ENCODE measurements around the gene ATG12. TPM values are rescaled to one million over a fixed set of nuclear protein-coding genes. Genes with fewer than 3 reads are reported as not detected.
"Not testable (repeated sequence)": the region's sequence is repeated elsewhere in the genome, so short reads cannot be mapped to it uniquely, and the experiment has no call there.

ATG12 gene
- total RNA-seq, 1 experiment from 2014 or later, result 21.1 TPM

DNA sequence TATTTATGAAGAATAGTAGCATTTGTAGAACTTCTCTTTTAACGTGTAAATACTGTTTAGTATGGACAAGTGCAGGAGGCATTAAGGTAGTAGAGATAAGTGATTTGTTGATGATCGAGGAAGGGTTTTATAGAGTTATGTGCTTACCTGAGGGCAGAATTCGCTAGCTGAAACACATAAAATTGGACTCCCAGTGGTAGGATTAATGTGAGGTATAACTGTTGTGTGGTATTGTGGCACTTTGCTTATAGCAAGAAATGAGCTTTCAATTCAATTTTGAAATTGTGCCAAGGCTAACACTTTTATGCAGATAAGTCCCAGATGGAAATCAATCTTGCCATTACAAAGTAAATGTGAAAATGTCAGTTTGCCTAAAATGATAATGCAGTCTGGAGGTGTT, 1.6 kb upstream of the ATG12 start:
- DNase-seq (ENCODE audit: low spot score), result peak; percentile 27

DNA sequence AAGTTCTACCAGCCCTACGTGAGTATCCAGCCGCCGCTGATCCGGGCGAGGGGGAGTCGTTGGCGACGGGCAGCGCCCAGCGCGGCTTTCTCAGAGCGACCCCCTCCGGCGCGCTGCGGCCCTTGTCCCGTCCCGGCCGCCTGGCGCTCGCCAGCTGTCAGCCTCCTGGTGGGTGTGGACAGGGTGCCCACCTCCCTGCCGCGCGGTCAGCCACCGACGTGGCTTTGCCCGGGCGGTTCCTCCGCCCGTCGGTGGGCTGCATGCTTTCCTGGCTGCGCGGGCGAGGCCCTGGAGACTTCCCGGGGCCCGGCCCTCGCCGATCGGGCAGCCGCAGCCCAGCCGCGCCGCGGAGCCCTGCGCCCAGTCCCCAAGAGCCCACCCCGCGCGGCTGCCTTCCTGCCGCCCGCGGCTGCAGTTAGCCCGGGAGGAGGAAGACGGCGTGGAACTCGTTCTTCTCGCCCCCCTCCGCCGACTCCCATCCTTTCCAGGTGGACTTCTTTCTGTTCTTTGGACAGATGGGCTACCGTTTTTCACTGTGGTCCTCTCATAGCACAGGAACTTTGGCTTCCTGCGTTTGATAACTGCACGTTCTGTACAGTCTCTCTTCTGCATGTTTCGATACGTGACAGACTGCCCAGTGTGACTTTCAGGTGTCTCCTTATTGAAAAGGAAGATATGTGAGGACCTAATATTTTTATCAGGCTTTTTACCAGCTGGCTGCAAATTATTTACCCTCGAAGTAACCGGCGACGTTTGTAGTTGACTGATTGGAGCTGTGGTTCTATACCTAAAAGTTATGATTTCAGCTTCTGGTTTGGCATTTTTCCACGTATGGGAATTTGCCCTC, 947 bp upstream of the ATG12 start:
- peak; percentile 69 for DNase-seq (ENCODE audit: low spot score)

DNA sequence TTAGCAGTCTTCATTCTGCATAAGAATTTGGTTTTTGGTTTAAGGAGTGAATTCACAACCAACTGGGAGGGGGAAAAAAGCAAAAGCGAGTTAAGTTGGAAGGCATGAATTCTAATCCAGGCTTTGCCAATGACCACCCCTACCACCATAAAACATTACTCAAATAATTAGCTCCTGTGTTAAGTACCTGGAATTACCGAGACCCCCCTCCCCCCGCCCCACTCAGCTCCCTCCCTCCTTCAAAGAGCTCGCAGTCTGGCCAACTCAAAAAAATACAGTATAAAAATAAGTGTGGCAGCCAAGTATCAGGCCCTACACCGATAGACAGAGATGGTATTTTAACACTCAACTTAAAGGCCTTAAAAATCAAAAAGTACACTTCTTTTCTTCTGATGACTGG, 492 bp downstream of the ATG12 start:
- DNase-seq (ENCODE audit: low spot score), result peak; percentile 12

DNA sequence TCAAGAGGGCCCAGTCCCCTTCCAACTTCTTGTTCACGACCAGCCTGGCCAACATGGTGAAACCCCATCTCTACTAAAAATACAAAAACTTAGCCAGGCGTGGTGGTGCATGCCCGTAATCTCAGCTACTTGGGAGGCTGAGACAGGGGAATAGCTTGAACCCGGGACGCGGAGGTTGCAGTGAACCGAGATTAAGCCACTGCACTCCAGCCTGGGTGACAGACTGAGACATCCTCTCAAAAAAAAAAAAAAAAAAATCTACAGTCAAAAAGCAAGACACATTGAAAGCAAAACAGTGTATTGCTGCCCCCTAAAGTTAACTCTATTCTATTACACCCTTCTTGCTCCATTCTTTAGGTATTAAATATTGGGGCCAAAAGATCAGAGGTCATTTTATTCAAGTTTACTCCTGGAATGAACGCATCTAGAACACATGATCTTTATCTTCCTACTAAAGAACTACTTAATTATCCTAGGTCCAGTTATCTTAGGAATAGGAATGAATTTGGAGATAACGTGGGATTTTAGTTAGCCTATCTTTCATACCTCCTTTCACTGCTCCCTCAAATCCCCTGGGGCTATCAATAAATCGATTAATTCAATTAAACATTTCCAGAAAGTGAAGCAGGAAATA, 2.4 kb downstream of the ATG12 start:
- peak; percentile 67 for DNase-seq (ENCODE audit: low spot score)

DNA sequence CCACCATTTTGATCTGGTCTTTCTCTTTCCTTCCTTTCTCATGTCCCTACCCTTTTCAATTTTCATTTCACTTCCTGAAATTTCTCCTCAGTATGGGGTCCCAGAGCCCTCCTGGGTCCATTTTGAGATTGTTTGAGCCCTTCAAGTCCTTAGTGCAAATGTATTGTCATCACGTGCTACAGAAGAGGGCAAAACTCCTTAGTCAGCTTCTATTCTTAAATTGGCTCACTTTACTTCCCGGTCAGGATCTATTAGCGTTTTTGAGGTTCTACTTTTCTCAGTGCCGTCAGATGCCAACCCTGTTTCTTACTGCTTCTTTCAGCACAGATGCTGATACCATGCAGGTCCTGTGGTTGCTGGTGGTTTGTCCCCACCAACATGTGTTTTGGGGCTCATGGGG, 5.9 kb downstream of the ATG12 start:
- no peak for DNase-seq (ENCODE audit: low spot score)

DNA sequence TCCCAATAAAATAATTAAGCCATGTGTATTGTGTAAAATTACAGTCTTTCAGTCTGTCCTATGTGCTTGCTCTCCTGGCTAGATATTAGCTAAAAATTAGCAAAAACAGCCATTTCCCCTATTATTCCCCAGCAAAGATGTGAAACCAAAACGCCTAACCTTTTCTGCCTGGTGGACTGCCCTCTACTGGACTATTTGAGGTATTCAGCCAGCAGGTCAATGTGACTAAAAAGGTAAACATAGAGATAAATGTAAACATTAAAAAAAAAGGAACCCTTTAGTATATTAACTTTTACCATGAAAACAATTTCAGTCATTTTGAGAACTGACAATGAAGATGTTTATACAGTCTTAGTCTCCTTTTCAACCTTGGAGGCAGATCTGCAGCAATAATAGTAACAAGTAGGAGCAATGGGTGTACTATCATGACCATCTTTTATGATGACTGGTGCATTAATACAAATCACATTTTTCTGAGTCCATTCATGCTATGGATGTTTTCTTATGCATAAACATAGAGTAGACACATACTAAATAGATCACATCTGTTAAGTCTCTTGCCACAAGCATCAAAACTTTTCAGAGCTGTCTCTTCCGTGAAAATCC, 10.1 kb downstream of the ATG12 start:
- peak; percentile 67 for DNase-seq (ENCODE audit: low spot score)

DNA sequence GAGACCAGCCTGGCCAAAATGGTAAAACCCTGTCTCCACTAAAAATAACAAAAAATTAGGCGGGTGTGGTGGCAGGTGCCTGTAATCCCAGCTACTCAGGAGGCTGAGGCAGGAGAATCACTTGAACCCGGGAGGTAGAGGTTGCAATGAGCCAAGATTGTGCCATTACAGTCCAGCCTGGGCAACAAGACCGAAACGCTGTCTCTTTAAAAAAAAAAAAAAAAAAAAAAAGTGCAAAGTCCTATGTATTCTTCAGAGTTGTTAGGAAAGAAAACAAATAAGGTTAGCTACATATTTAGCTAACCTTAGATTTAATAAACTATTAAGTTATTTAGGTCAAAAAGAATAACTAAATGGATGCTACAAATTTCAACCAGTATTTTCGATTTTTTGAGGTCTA, 11.5 kb downstream of the ATG12 start:
- no peak for DNase-seq (ENCODE audit: low spot score)

DNA sequence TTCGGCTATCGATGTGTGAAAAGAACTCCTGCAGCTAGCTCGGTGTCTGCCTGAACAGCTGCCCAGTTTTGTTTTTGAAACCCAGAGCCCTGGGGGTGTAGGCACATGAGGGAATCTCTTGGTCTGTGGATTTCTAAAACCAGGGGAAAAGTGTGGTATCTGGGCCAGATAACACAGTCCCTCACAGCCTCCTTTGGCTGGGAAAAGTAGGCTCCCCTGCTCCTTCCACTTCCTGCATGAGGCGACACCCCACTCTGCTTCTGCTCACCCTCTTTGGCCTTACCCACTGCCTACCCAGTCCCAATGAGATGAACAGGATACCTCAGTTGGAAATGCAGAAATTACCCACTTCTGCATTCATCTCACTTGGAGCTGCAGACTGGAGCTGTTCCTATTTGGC, 15.4 kb downstream of the ATG12 start:
- DNase-seq (ENCODE audit: low spot score), result no peak

DNA sequence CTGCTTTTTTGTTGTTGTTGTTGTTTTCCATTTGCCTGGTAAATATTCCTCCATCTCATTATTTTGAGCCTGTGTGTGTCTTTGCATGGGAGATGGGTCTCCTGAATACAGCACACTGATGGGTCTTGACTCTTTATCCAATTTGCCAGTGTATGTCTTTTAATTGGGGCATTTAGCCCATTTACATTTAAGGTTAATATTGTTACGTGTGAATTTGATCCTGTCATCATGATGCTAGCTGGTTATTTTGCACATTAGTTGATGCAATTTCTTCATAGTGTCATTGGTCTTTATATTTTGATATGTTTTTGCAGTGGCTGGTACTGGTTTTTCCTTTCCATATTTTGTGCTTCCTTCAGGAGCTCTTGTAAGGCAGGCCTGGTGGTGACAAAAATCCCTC, 16.4 kb downstream of the ATG12 start:
- not testable (repeated sequence) for DNase-seq (ENCODE audit: low spot score)

DNA sequence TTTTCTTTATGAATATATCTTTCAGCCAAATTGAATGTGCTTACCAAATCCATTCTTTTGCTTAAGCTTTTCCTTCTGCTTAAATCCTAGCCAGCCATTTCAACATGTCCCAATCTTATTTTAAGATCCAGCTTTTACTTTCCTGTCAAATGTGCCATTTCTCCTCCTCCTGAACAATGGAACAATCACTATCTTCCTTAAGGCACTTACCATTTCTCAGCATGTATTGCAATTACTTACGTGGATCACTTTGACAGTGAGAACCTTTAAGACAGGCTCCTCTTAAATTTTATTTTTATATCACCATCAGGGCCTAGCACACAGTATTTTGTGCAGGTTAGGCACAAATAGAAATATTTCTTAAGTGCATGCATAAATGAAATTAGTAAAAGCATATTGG, 20.5 kb downstream of the ATG12 start:
- DNase-seq (ENCODE audit: low spot score), result no peak

DNA sequence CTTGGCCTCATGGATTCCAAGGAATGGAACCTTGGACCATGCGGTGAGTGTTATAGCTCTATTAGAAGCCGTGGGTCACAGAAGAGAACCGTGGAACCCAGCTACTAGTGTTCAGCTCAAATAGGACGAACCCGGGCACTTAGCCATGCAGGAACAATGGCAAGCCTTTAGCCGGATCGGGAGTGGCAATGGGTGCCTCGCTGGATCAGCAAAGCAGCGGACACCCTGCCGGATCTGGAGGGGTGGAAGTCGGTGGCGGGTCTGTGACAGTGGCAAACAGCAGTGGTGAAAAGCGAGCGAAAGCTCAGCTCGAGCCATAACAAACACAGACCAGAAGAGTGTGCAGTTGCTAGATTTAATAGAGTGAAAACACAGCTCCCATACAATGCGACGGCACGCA, 22.5 kb downstream of the ATG12 start:
- DNase-seq (ENCODE audit: low spot score), result no peak

DNA sequence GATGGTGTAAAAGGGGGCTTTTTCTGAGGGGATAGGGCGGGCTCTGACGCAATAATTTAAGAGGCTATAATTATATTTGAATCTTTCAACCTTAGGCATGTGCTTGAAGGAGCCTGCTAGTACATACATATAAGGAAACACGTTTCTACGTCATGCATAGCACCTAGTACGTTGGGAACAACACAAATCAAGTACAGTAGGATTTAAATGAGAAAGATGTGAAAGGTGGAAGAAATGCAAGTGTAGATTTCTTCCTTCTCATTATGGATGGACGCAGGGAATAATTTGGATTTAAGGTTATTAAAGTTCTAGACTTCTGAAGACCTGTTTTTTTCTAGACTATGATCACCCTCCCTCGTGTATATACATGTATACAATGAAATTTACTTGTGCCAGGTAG, 24.0 kb downstream of the ATG12 start:
- no peak for DNase-seq (ENCODE audit: low spot score)

DNA sequence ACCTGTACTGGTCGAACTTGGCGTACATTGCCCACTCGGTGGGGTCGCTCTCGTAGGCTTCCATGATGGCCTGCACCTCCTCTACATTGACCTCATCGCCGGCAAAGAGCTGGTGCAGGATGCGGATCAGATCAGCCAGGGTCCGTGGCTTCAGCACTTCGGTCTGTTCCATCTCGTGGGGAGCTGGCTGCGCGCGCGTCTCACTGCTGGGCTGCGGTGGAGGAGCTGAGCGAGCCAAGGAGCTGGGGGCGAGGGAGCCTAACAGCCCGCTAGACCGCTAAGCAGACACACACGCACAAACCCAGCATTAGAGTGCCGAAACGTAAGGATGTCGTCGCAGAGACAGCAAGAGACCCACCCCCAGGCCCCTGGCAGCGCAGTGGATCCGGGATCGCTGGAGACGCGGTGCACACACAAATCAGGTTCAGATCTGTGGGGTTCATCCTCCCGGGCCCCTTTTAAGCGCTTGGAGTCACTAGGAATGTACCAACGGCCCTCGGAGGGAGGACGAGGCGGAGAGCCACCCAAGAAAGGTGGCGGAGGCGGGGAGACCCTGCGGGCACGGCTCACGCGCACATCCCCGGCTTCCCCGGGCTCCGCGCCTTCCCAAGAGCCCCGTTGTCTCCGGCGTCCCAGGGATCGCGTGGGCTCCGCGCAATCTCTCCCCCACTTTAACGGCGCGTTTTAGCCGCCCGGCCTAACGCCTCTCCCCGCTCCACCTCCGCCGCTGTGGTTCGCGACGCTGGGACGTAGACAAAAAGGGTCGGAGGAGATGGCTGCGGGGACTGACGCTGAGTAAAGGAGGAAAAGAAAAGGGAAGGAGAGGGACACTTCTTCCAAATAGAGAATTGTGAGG, 24.9 kb downstream of the ATG12 start, which contains the start of gene CDO1:
Gene CDO1, minus strand, starts transcription at position 434 of the 856 bp plus-strand sequence. Its CDS starts 262 bp downstream, at position 172.
- no peak for DNase-seq (ENCODE audit: low spot score)

DNA sequence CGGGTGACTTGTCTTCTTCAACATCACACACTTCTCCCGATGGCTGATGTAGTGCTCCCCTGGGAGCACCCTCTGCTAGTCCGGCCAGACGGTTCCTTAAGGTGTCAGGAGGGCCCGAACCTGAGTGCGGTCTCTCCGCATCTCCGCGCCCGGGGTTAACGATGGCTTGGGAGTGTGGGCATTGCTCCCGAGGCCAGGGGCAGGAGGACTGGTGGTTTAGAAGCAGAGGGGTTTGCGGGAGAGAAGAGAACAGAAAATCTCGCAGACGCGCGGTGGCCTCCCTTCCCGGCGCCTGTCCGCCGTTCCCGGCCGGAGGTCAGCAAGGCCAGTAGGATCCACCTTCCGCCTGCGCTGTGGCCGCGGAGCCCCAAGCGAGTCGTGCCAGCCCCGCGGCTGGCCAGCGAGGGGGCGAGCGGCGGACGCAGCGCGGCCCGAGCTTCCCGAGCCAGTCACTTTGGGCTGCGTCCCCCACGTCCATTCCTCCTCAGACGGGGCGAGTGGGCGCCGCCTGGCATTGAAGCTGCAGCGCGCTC, 25.6 kb downstream of the ATG12 start:
- DNase-seq (ENCODE audit: low spot score), result no peak

DNA sequence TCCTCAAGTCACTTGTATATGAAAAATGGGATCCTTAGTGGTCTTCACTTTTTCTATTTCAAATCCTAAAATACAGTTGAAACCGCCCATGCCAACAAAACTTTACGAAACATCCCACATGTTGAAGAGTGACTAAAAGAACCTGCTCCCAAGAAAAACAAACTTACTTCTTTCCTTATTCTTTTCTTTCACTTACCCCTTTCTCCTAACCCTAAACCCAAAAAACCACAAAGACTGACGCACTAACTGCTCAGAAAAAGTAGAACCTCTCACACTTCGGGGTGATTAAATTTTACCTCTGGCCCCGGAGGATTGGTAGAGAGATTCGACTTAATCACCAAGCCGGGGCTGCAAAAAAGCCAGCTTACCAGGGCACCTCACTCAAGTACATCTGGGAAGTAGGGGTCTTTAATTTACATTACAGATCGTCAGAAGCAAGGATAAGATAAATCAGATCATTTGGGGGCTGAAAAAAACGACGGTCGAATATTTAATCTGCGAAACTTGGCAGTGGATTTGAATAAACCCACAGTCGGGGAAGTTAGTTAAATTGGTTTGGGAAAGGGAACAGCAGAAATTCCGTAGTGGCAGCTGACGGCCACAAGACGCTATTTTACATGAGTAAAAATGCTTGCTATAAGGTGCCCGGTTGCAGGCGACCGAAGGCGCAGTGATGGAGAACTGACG, 26.2 kb downstream of the ATG12 start:
- no peak for DNase-seq (ENCODE audit: low spot score)

DNA sequence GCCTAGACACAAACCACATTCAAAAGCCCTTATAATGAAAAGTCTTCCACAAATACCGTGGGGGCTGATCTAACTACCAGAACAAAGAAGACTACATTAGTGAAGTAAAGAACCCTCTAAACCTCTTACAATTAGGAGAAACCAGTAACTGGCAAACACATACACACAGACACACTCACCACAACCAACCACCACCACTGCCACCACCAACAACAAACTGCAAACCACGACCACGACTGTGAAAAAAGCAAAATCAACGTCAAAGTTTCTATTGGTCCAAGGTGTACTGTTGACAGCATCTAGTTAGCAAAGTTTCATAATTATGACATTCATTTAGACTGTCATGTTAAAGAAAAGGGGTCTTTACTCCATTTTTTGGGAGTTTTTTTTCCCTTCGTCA, 27.6 kb downstream of the ATG12 start:
- DNase-seq (ENCODE audit: low spot score), result no peak

DNA sequence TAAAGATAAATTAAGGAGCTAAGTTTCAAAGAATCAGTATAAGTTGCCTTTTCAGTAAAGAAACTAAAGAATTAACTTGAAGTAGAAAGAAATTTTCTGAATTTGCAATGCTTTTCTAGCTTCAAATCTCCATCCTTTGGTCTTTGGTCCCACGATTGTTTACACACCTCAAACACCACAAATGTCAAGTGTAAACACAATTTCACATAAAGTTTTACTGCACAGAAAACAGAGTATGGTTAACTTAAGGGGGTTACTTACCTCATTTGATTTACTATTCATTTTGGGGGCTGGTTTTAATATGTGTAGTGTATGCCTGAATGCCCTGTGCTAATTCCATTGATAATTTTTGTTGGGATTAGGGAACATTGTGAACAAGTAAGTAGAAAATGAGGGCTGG, 29.0 kb downstream of the ATG12 start:
- DNase-seq (ENCODE audit: low spot score), result no peak

DNA sequence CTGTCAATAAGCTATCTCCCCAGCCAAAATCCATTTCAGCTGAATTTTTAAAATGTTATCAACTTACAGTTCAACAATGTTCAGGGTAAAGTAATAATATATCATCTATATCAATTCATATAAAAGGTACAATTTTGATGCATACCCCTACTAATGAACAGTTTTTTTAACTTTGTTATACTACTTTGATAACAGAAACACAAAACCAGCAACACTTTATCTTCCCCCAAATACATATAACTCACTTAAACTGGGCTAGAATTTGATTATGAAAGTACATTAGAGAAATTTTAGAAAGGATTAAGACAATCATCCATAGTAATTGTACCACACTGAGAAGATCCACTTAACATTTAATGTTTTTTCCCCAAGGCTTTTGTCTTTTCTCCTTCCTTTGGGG, 30.0 kb downstream of the ATG12 start:
- DNase-seq (ENCODE audit: low spot score), result no peak

DNA sequence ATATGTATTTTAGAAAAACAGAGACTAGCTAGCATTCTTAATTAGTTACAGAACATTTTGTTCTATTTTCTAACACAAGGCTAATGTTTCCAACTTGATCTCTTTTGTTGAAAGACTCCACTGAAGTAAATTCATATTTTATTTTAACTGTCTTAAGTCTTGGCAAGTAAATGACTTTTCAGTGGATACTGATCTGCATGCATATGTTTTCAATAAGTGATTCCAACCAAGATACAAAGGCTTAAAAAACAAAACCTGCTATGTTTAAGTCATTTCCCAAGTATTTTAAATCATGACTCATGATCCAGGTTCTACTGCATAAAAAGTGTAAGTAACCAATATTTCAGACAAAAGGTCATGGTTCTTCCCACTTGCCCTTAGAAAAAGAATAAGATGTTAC, 30.6 kb downstream of the ATG12 start:
- no peak for DNase-seq (ENCODE audit: low spot score)

DNA sequence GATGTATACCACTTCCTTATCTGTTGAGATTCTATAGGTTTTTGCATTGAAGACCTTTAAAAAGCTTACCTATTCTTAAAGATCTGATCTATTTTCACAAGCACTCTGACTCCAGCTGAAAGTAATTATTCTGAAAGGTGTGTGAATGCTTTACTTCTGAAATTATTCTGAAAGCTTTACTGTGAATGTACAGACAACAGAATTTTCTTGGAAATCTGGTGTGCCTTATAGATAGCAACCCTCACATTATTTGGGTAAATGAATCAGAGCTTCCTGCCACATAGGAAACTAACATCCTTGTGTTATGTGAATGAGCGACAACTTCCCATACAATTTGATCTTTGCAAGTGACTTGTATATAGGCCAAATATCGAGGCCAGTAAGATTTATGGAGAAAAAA, 31.4 kb downstream of the ATG12 start:
- no peak for DNase-seq (ENCODE audit: low spot score)

DNA sequence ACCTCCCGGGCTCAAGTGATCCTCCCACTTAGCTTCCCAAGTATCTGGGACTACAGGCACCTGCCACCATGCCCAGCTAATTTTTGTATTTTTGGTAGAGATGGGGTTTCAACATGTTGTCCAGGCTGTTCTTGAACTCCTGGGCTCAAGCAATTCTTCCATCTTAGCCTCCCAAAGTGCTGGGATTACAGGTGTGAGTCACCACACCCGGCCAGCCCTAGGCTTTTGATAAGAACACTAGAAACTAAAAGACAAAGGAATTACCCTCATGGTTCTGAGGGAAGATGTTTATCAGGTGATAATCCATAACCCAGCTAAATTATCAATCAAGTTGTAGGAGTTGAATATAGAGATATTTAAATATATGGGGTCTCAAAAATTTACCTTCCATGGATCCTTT, 33.3 kb downstream of the ATG12 start:
- DNase-seq (ENCODE audit: low spot score), result not testable (repeated sequence)

All from HT-29 (cell line).